Ovary (tissue), 9 donors: ENCODE results near the gene USP49. TPM values are rescaled to one million over a fixed set of nuclear protein-coding genes. Genes with fewer than 3 reads are reported as not detected.

Source experiments
- DNase-seq, 5 donors: peaks; one replicate each; pipeline ENCODE4 v3.0.0-alpha.2; 2019 to 2020
- H3K27ac ChIP-seq, 2 donors: fragments of 200-600 bp; one replicate each; pipeline versions ENCODE4 v1.5.1 to v1.8.0; 2019 to 2022
- H3K27me3 ChIP-seq: fragments of 200-600 bp; one replicate; pipeline ENCODE4 v1.8.0; 2022
- H3K36me3 ChIP-seq: fragments of 200-600 bp; sonication (generic); one replicate; pipeline ENCODE4 v1.5.1; 2019
- H3K4me1 ChIP-seq: one replicate; pipeline ENCODE4 v1.8.1; 2013; ENCODE audit warnings: mild to moderate bottlenecking, moderate library complexity; ENCODE audit not compliant: insufficient read depth
- H3K4me3 ChIP-seq: fragments of 200-600 bp; sonication (generic); one replicate; pipeline ENCODE4 v1.5.1; 2017
- H3K9me3 ChIP-seq, 2 donors: fragments of 200-600 bp in 1 of 2; sonication (generic) in 1 of 2; one replicate each; pipeline versions ENCODE4 v1.5.1 to v1.8.1; 2013 to 2019; ENCODE audit warnings: mild to moderate bottlenecking in 1 of 2, moderate library complexity in 1 of 2
- CTCF ChIP-seq, 3 donors: fragments of 450-650 bp in 2 of 3; fragments of 200-600 bp in 1 of 3; IDR thresholded peaks; one replicate each; pipeline versions ENCODE4 v1.5.1 to v1.8.0; 2016 to 2022; ENCODE audit warnings: antibody characterized with exemption in 3 of 3, mild to moderate bottlenecking in 1 of 3
- EP300 ChIP-seq: sonication (generic); formaldehyde crosslinking; IDR thresholded peaks from one replicate; pipeline ENCODE4 v1.6.1; 2017; ENCODE audit warnings: antibody characterized with exemption
- POLR2A ChIP-seq: fragments of 450-650 bp; IDR thresholded peaks from one replicate; pipeline ENCODE4 v1.6.1; 2017; ENCODE audit warnings: antibody characterized with exemption, mild to moderate bottlenecking, moderate library complexity
- WGBS, 3 donors: extraction: QIAGEN DNeasy Blood & Tissue Kit in 1 of 3; methylation state at CpG; one replicate each; pipeline versions ENCODE4 v1.1.5 to v1.1.7; 2013 to 2017; 5-methylcytosine and 5-hydroxymethylcytosine counted together
- intact Hi-C, 4 donors: fragments of 100-400 bp; cut with DNase I; formaldehyde crosslinking; loops; one replicate each; pipeline versions ENCODE4 v1.11.0 to v1.15.1; 2022 to 2023
- polyA plus RNA-seq, 2 donors: library from polyadenylated mRNA; stranded (reverse); fragments of 200-250 nt in 1 of 2; fragments of 350-450 nt in 1 of 2; fragmentation: Illumina TruSeq in 1 of 2; extraction: RNeasy Lipid Tissue Mini Kit (QIAGEN cat#74804) in 1 of 2; gene quantifications; one replicate each; pipeline ENCODE4 v1.2.3, GENCODE V29; 2013 to 2014
- total RNA-seq, 7 donors: library from RNA; depleted of rRNA in 2 of 7; stranded (reverse); fragments of >200 nt in 2 of 7; fragmentation: NEBNext Ultra II Directional in 3 of 7; extraction: Animal tissue kit (Norgen Biotek cat#: 25700) in 3 of 7; gene quantifications; one replicate each; pipeline versions ENCODE4 v1.1.0 to v1.2.4, GENCODE V29; 2016 to 2023
- donor health status: DM: no; HTN: no; CAD: no; lungs with moderate emphysema.
- donor health status: DM: no; HTN: no; CAD: no.
- donor health status: Bipolar disorder and iron deficiency.
- donor health status: DM: yes; HTN: yes; CAD: no.
- donor health status: DM: no; HTN: no; CAD: no.
- donor health status: DM: yes; HTN: yes; CAD: no.

The USP49 gene
- total and polyA plus RNA-seq, 9 donors = 2.0 to 5.1 (median 3.1) TPM

GRCh38 chr6:41781366-41781730, 113.8 kb downstream of the USP49 start:
- no peaks in the 10 kb centered on the region for H3K9me3 ChIP-seq
- peaks cover 6% of the 10 kb centered on the region for H3K4me1 ChIP-seq
- no peaks in the 10 kb centered on the region for H3K36me3 ChIP-seq
- DNase-seq = peak in 3 of 5 donors; percentile 35 to 47 (median 43)
- H3K27me3 ChIP-seq = no peaks in the 10 kb centered on the region
- intact Hi-C loops = loop anchor here in 2 of 4 donors (5.0 to 10.0 kb wide), 3 partner anchors 143 to 261 kb away; partner anchors contain the start of genes BYSL (in 1 of the 2) and MED20 (in 1 of the 2)
- TF ChIP-seq CTCF (IDR thresholded peaks at IDR 0.05) (no peak), POLR2A (no peak), EP300 (no peak)
- peak overlapping the region; percentile 75 for H3K4me3 ChIP-seq
- 13 to 21% (median 19%) methylated on average over 3 of the region's 3 CpGs for WGBS, 3 donors
- H3K27ac ChIP-seq = peak overlapping the region in 1 of 2 donors; percentile 65

- 0% methylated on average over 24 to 36 of the region's 36 CpGs for WGBS, 3 donors
- intact Hi-C loops = loop anchor here in 2 of 4 donors (5.0 to 10.0 kb wide), 3 partner anchors 144 to 262 kb away; partner anchors contain the start of genes BYSL (in 1 of the 2) and MED20 (in 1 of the 2)
- peak within 1 kb of the TSS; percentile 26 to 65 for H3K27ac ChIP-seq
Observed at GRCh38 chr6:41780551-41781365, 114.4 kb downstream of the USP49 start, which contains the start of gene PRICKLE4. TSS of gene PRICKLE4 (plus strand) at chr6:41780782. CDS start at chr6:41783474, 2,692 bp downstream.

GRCh38 chr6:41779788-41780550, 115.2 kb downstream of the USP49 start, which contains the start of gene FRS3:
TSS of gene FRS3 (minus strand) at chr6:41779900. CDS start at chr6:41776987, 2,913 bp downstream.
- Histone ChIP-seq H3K36me3 (no peaks in the 10 kb centered on the region), H3K4me3 (peak within 1 kb of the TSS; percentile 75), H3K4me1 (peaks cover 4% of the 10 kb centered on the region), H3K27me3 (no peaks in the 10 kb centered on the region), H3K27ac (peak within 1 kb of the TSS; percentile 26 to 65), H3K9me3 (no peaks in the 10 kb centered on the region)
- intact Hi-C loops = loop anchor here in 2 of 4 donors (5.0 to 10.0 kb wide), 3 partner anchors 145 to 262 kb away; partner anchors contain the start of genes BYSL (in 1 of the 2) and MED20 (in 1 of the 2)
- DNase-seq = peak; percentile 98 to 99 (median 99)
- TF ChIP-seq POLR2A (peak; percentile 39), EP300 (no peak), CTCF (IDR thresholded peaks at IDR 0.05) (peak; percentile 93 to 97 (median 94))
- 1% methylated on average over 54 to 73 of the region's 73 CpGs for WGBS, 3 donors

More at GRCh38 chr6:41780551-41781365, 114.4 kb downstream of the USP49 start, which contains the start of gene PRICKLE4:
- DNase-seq = peak; percentile 42 to 66 (median 54)
- H3K9me3 ChIP-seq = no peaks in the 10 kb centered on the region
- no peaks in the 10 kb centered on the region for H3K36me3 ChIP-seq
- H3K4me3 ChIP-seq = peak within 1 kb of the TSS; percentile 75
- H3K4me1 ChIP-seq = peaks cover 4% of the 10 kb centered on the region
- TF ChIP-seq CTCF (IDR thresholded peaks at IDR 0.05) = no peak
- no peak for TF ChIP-seq EP300
- no peak for TF ChIP-seq POLR2A
- no peaks in the 10 kb centered on the region for H3K27me3 ChIP-seq

- peak in 1 of 5 donors; percentile 36 for DNase-seq
- Histone ChIP-seq H3K4me3 (peak overlapping the region; percentile 75), H3K36me3 (no peaks in the 10 kb centered on the region), H3K27ac (no peak overlapping the region), H3K27me3 (no peaks in the 10 kb centered on the region), H3K4me1 (peaks cover 4% of the 10 kb centered on the region), H3K9me3 (no peaks in the 10 kb centered on the region)
- intact Hi-C loops = no loop called here
- no peak for TF ChIP-seq CTCF (IDR thresholded peaks at IDR 0.05)
- TF ChIP-seq EP300 = no peak
- TF ChIP-seq POLR2A = no peak
- WGBS, 3 donors = 0 to 4% (median 2%) methylated on average over 10 to 16 of the region's 16 CpGs
Observed at GRCh38 chr6:41779336-41779735, 115.8 kb downstream of the USP49 start.
